Endothelial cell of umbilical vein (primary cell): Measurements from ENCODE around the gene ARHGAP15. TPM values are rescaled to one million over a fixed set of nuclear protein-coding genes. Genes with fewer than 3 reads are reported as not detected.

Experiments
- BruUV-seq: library from RNA; stranded (reverse); fragments of 400-500 nt; replicated peaks from 2 replicates; lab custom pipeline; 2021; lab: Mats Ljungman, UMichigan
- CTCF ChIA-PET: fragments of 300-600, 350-600 bp; sonication (Branson Sonifier 250); formaldehyde crosslinking; loops from one replicate; lab custom pipeline; 2021; ENCODE audit warnings: antibody characterized with exemption, inconsistent platforms; lab: Charles Lee
- POLR2A ChIA-PET: fragments of 300-600, 350-600 bp; sonication (Branson Sonifier 250); formaldehyde crosslinking; loops from one replicate; lab custom pipeline; 2021; ENCODE audit warnings: antibody characterized with exemption, inconsistent platforms; lab: Charles Lee
- DNase-seq: peaks from one replicate; pipeline ENCODE4 v3.0.0-alpha.2; 2011; ENCODE audit warnings: low read depth, low spot score
- FAIRE-seq: peaks from 2 replicates; lab custom pipeline; 2011; peaks lifted over from hg19 to GRCh38; lab: Jason Lieb, UNC
- H2AFZ ChIP-seq: 2 replicates; pipeline ENCODE4 v1.6.0; 2012; ENCODE audit warnings: low read depth, low read length, control low read depth, inconsistent platforms
- H3K27ac ChIP-seq: 2 replicates; pipeline ENCODE4 v1.5.1; 2011; ENCODE audit warnings: low read depth, mild to moderate bottlenecking, control low read depth, low read length, moderate library complexity; ENCODE audit not compliant: insufficient read depth
- H3K27me3 ChIP-seq, 2 experiments: 2 replicates each; pipeline versions ENCODE4 v1.6.0 to v1.6.1; 2011; ENCODE audit warnings: low read length in 2 of 2, mixed read lengths in 1 of 2; ENCODE audit not compliant: control insufficient read depth in 2 of 2, insufficient read depth in 2 of 2
- H3K36me3 ChIP-seq, 2 experiments: 2 replicates in 1 of 2; 3 replicates in 1 of 2; pipeline ENCODE4 v1.5.1; 2011; ENCODE audit warnings: low read length in 2 of 2, mild to moderate bottlenecking in 1 of 2, moderate library complexity in 1 of 2; ENCODE audit not compliant: control insufficient read depth in 2 of 2, insufficient read depth in 2 of 2; ENCODE audit errors: extremely low read depth in 1 of 2
- H3K4me1 ChIP-seq: 3 replicates; pipeline ENCODE4 v1.5.1; 2011; ENCODE audit warnings: mild to moderate bottlenecking, low read length; ENCODE audit not compliant: control insufficient read depth, insufficient read depth; ENCODE audit errors: extremely low read depth
- H3K4me2 ChIP-seq: 2 replicates; pipeline ENCODE4 v1.6.1; 2011; ENCODE audit warnings: low read length, control low read depth, mixed read lengths; ENCODE audit not compliant: insufficient read depth
- H3K4me3 ChIP-seq, 3 experiments: fragments of 200-600 bp in 1 of 3; sonication (generic), shearing (Covaris generic) in 1 of 3; replicated peaks in 1 of 3; 2 replicates each; pipeline ENCODE4 v1.5.1; 2011 to 2016; ENCODE audit warnings: control low read depth in 3 of 3, low read length in 3 of 3, mild to moderate bottlenecking in 2 of 3, inconsistent platforms in 1 of 3, low read depth in 1 of 3, moderate library complexity in 1 of 3; ENCODE audit not compliant: insufficient read depth in 1 of 3
- H3K79me2 ChIP-seq: 2 replicates; pipeline ENCODE4 v1.6.0; 2012; ENCODE audit warnings: low read length, inconsistent platforms; ENCODE audit not compliant: control insufficient read depth, insufficient read depth
- H3K9ac ChIP-seq: replicated peaks from 2 replicates; pipeline ENCODE3; 2011; ENCODE audit warnings: low read length, control low read depth; ENCODE audit not compliant: insufficient read depth; ENCODE audit errors: extremely low read depth
- H3K9me1 ChIP-seq: replicated peaks from 3 replicates; pipeline ENCODE4 v1.6.0; 2011; ENCODE audit warnings: mild to moderate bottlenecking, low read length; ENCODE audit not compliant: control insufficient read depth, insufficient read depth; ENCODE audit errors: extremely low read depth
- H3K9me3 ChIP-seq: replicated peaks from 2 replicates; pipeline ENCODE4 v1.5.1; 2012; ENCODE audit warnings: low read length, inconsistent platforms; ENCODE audit not compliant: control insufficient read depth, insufficient read depth
- H4K20me1 ChIP-seq: replicated peaks from 2 replicates; pipeline ENCODE3; 2011; ENCODE audit warnings: mild to moderate bottlenecking, low read length; ENCODE audit not compliant: control insufficient read depth, insufficient read depth; ENCODE audit errors: extremely low read depth
- EZH2 ChIP-seq: IDR thresholded peaks from 2 replicates; pipeline ENCODE4 v1.6.1; 2012; ENCODE audit warnings: borderline replicate concordance, low read depth, mild to moderate bottlenecking, moderate library complexity, low read length, inconsistent platforms; ENCODE audit not compliant: severe bottlenecking
- FOS ChIP-seq: IDR thresholded peaks from 2 replicates; pipeline ENCODE4 v1.6.1; 2011; ENCODE audit warnings: mild to moderate bottlenecking, low read length, moderate library complexity, borderline replicate concordance; ENCODE audit not compliant: insufficient read depth
- GATA2 ChIP-seq: IDR thresholded peaks from 2 replicates; pipeline ENCODE4 v1.7.0; 2011; ENCODE audit warnings: low read depth, mild to moderate bottlenecking, moderate library complexity, mixed read lengths, low read length; ENCODE audit not compliant: insufficient read length, insufficient read depth
- JUN ChIP-seq: IDR thresholded peaks from 2 replicates; pipeline ENCODE4 v1.6.1; 2011; ENCODE audit warnings: borderline replicate concordance, low read depth; ENCODE audit not compliant: insufficient read length, insufficient read depth
- MYC ChIP-seq: IDR thresholded peaks from one replicate; pipeline ENCODE4 v1.6.1; 2011; ENCODE audit warnings: mild to moderate bottlenecking, low read depth, low read length
- POLR2A ChIP-seq: IDR thresholded peaks from 2 replicates; pipeline ENCODE4 v1.6.1; 2012; ENCODE audit warnings: low read depth, mild to moderate bottlenecking, control low read depth, low read length
- POLR2AphosphoS5 ChIP-seq: IDR thresholded peaks from 2 replicates; pipeline ENCODE4 v1.6.1; 2012; ENCODE audit warnings: low read depth, mild to moderate bottlenecking, control low read depth, low read length, moderate library complexity; ENCODE audit not compliant: insufficient read depth
- dilution Hi-C: fragments of 300-500 bp; cut with MboI; formaldehyde crosslinking; loops from one replicate; pipeline ENCODE4 v1.15.0; 2019; ENCODE audit warnings: low sequenced_read_pairs; ENCODE audit not compliant: extremely low pct_ligation_motif_present
- intact Hi-C: fragments of 100-400 bp; cut with micrococcal nuclease; formaldehyde crosslinking; loops from one replicate; pipeline ENCODE4 v1.10.0; 2022
- polyA plus RNA-seq, 4 experiments: library from polyadenylated mRNA; depleted of rRNA in 3 of 4; stranded (reverse) in 3 of 4; unstranded in 1 of 4; fragments of >200 nt; gene quantifications; 2 replicates each; pipeline versions ENCODE4 v1.2.1 to v1.2.3, GENCODE V29; 2011 to 2012; ENCODE audit warnings: missing spikeins in 1 of 4
- total RNA-seq: library from RNA; stranded (reverse); gene quantifications from 2 replicates; pipeline ENCODE4 v1.2.3, GENCODE V29; 2021
- TF ChIP-seq, protein P1 (sequence below), 2 donors: IDR thresholded peaks; 1 replicate in 1 of 2; 2 replicates in 1 of 2; pipeline ENCODE4 v1.5.1; 2011; ENCODE audit warnings: low read length in 2 of 2, mild to moderate bottlenecking in 2 of 2, moderate library complexity in 2 of 2, control low read depth in 1 of 2, inconsistent platforms in 1 of 2, low read depth in 1 of 2; ENCODE audit not compliant: insufficient read depth in 1 of 2; ENCODE audit errors: extremely low read depth in 1 of 2
- TF ChIP-seq, protein P2 (sequence below): IDR thresholded peaks from 2 replicates; pipeline ENCODE4 v1.6.1; 2011; ENCODE audit not compliant: insufficient read depth, insufficient read length

Gene ARHGAP15
- total and polyA plus RNA-seq, 2 donors (not counting 3 experiments of a cell fraction or from before 2014, with no cell fraction given): not detected

DNA sequence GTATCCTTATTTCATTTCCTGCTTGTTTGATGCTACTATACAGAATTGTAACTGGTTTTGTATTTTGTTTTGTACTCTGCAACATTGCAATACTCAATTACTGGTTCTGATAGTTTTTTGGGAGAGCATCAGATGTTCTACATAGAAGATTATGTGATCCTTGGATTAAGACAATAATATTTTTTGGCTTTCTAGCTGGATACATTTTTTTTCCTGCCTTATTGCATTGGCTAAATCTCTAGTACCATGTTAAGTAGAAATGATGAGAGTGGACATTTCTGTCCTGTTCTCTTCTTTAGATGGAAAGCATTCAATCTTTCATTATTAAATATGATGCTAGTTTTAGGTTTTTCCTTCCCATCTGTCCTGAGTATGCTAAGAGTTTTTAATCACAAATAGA lies 523.5 kb downstream of the ARHGAP15 start:
- BruUV-seq: no TSS peak
- DNase-seq (no peak), FAIRE-seq (no peak)
- no peaks in the 10 kb centered on the region for H4K20me1 ChIP-seq
- H3K9me3 ChIP-seq: no peaks in the 10 kb centered on the region
- H3K27me3 ChIP-seq: no peaks in the 10 kb centered on the region
- no peaks in the 10 kb centered on the region for H3K79me2 ChIP-seq
- H3K4me2 ChIP-seq: no peak overlapping the region
- H3K36me3 ChIP-seq: no peaks in the 10 kb centered on the region
- no peak overlapping the region for H3K9ac ChIP-seq
- no peak overlapping the region for H2AFZ ChIP-seq
- no peak overlapping the region for H3K4me3 ChIP-seq
- TF ChIP-seq POLR2AphosphoS5 (no peak), EZH2 (no peak), FOS (no peak), MYC (no peak), POLR2A (no peak), GATA2 (no peak), JUN (no peak)
- TF ChIP-seq, protein P1, sequence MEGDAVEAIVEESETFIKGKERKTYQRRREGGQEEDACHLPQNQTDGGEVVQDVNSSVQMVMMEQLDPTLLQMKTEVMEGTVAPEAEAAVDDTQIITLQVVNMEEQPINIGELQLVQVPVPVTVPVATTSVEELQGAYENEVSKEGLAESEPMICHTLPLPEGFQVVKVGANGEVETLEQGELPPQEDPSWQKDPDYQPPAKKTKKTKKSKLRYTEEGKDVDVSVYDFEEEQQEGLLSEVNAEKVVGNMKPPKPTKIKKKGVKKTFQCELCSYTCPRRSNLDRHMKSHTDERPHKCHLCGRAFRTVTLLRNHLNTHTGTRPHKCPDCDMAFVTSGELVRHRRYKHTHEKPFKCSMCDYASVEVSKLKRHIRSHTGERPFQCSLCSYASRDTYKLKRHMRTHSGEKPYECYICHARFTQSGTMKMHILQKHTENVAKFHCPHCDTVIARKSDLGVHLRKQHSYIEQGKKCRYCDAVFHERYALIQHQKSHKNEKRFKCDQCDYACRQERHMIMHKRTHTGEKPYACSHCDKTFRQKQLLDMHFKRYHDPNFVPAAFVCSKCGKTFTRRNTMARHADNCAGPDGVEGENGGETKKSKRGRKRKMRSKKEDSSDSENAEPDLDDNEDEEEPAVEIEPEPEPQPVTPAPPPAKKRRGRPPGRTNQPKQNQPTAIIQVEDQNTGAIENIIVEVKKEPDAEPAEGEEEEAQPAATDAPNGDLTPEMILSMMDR (IDR thresholded peaks at IDR 0.05; ENCODE audit: extremely low read depth in 1 of 2, insufficient read depth in 1 of 2, low read depth in 1 of 2, low read length in 2 of 2): no peak
- TF ChIP-seq, protein P2, sequence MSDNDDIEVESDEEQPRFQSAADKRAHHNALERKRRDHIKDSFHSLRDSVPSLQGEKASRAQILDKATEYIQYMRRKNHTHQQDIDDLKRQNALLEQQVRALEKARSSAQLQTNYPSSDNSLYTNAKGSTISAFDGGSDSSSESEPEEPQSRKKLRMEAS: no peak
- intact Hi-C loops (no loop called here), dilution Hi-C loops (no loop called here)
- CTCF ChIA-PET: no interaction called here
- POLR2A ChIA-PET: no interaction called here
- H3K4me1 ChIP-seq: no peaks in the 10 kb centered on the region
- H3K9me1 ChIP-seq: no peaks in the 10 kb centered on the region
- no peak overlapping the region for H3K27ac ChIP-seq
